ENCODE results near the gene LIMS4.
"Not testable (repeated sequence)": the region's sequence is repeated elsewhere in the genome, so short reads cannot be mapped to it uniquely, and the experiment has no call there.

The LIMS4 gene

DNA sequence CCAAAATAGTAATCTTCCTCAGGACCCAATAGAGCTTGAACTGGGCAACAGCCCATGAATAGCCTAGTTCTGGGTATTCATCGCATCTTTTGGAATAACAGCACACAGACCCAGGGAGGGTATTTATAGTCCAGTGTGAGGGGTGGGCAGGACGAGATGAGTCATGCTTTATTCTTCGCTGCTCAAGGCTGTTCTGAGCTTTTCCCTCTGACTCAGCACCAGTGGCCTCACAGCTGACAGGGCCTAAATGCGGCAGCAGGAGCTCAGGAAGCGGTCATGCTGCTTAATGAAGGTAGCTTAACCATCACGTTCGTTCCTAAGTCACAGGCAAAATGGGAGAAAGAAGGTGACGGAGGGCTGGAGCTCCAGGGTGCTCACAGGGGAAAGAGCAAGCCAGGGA, 7.3 kb downstream of the LIMS4 start:
- DNase-seq; H3K27ac ChIP-seq; in situ Hi-C loops (cut with HindIII; ENCODE audit: low pct_ligation_motif_present, low sequenced_read_pairs); H3K36me3 ChIP-seq (replicated peaks); H3K27me3 ChIP-seq (replicated peaks); H3K4me3 ChIP-seq (ENCODE audit: low read depth, low read length): not testable (repeated sequence)

- DNase-seq; H3K27me3 ChIP-seq (replicated peaks); H3K4me3 ChIP-seq (ENCODE audit: low read depth, low read length); H3K27ac ChIP-seq; in situ Hi-C loops (cut with HindIII; ENCODE audit: low pct_ligation_motif_present, low sequenced_read_pairs); H3K36me3 ChIP-seq (replicated peaks): not testable (repeated sequence)
These were observed 10.2 kb downstream of the LIMS4 start for GRCh38 chr2:110462458-110462857.

DNA sequence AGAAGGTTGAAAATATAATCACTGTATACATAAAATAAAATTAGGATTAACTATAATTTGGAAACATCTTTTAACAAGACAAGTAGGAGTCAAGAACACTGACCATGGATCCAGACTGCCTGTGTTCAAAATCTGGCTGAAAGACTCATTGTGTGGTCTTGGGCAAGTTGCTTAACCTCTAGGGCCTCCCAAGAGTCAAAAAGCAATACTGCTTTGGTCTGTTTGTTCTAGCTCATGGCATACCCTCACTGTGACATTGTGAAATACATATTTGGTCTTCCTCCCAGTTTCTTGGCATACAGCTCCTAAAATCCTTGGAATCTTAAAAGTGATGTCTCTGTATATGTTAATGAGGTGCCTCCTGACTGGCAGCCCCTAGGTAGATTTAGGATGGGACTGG, 12.3 kb downstream of the LIMS4 start:
- in situ Hi-C loops (cut with HindIII; ENCODE audit: low pct_ligation_motif_present, low sequenced_read_pairs); DNase-seq; H3K36me3 ChIP-seq (replicated peaks): not testable (repeated sequence)

GRCh38 chr2:110457214-110457590, 15.4 kb downstream of the LIMS4 start:
- H3K4me3 ChIP-seq (ENCODE audit: low read depth, low read length); H3K36me3 ChIP-seq (replicated peaks); H3K27me3 ChIP-seq (replicated peaks); in situ Hi-C loops (cut with HindIII; ENCODE audit: low pct_ligation_motif_present, low sequenced_read_pairs); H3K27ac ChIP-seq; DNase-seq: not testable (repeated sequence)

More for the DNA sequence above, 12.3 kb downstream of the LIMS4 start:
- H3K27me3 ChIP-seq (replicated peaks); H3K27ac ChIP-seq; H3K4me3 ChIP-seq (ENCODE audit: low read depth, low read length): not testable (repeated sequence)

- DNase-seq; H3K27me3 ChIP-seq (replicated peaks); H3K27ac ChIP-seq; H3K36me3 ChIP-seq (replicated peaks); in situ Hi-C loops (cut with HindIII; ENCODE audit: low pct_ligation_motif_present, low sequenced_read_pairs); H3K4me3 ChIP-seq (ENCODE audit: low read depth, low read length): not testable (repeated sequence)
These were observed 16.1 kb downstream of the LIMS4 start for GRCh38 chr2:110456291-110457213.

- in situ Hi-C loops (cut with HindIII; ENCODE audit: low pct_ligation_motif_present, low sequenced_read_pairs); DNase-seq; H3K4me3 ChIP-seq (ENCODE audit: low read depth, low read length); H3K36me3 ChIP-seq (replicated peaks); H3K27me3 ChIP-seq (replicated peaks); H3K27ac ChIP-seq: not testable (repeated sequence)
These were observed 17.4 kb downstream of the LIMS4 start for GRCh38 chr2:110455080-110455670.

DNA sequence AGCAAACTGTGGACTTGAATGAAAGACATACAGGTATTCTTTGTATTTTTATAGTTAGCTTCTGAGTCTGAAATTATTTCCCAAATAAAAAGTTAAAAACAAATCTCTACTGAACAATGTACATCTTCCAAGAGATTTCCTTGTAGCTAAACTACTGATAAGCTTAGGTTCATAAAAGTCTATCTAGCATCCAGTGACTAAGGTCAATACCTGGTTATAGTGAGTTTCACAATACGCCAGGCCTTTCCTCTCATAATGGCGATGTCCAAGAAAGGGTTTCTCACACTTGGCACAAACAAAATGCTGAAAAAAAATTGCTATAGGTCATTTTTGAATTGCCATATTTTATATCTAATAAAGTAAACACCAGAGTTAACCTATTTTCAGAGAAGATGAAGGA, 21.7 kb downstream of the LIMS4 start:
- H3K36me3 ChIP-seq (replicated peaks); in situ Hi-C loops (cut with HindIII; ENCODE audit: low pct_ligation_motif_present, low sequenced_read_pairs); H3K27me3 ChIP-seq (replicated peaks): not testable (repeated sequence)

GRCh38 chr2:110449127-110449947, 23.3 kb downstream of the LIMS4 start:
- H3K27ac ChIP-seq; DNase-seq; H3K27me3 ChIP-seq (replicated peaks); in situ Hi-C loops (cut with HindIII; ENCODE audit: low pct_ligation_motif_present, low sequenced_read_pairs); H3K4me3 ChIP-seq (ENCODE audit: low read depth, low read length); H3K36me3 ChIP-seq (replicated peaks): not testable (repeated sequence)

More for the DNA sequence above, 21.7 kb downstream of the LIMS4 start:
- DNase-seq; H3K4me3 ChIP-seq (ENCODE audit: low read depth, low read length); H3K27ac ChIP-seq: not testable (repeated sequence)

- H3K4me3 ChIP-seq (ENCODE audit: low read depth, low read length); H3K27ac ChIP-seq; in situ Hi-C loops (cut with HindIII; ENCODE audit: low pct_ligation_motif_present, low sequenced_read_pairs); DNase-seq; H3K27me3 ChIP-seq (replicated peaks); H3K36me3 ChIP-seq (replicated peaks): not testable (repeated sequence)
These were observed 26.0 kb downstream of the LIMS4 start for GRCh38 chr2:110446644-110447043.

GRCh38 chr2:110443305-110444005, 29.2 kb downstream of the LIMS4 start:
- H3K4me3 ChIP-seq (ENCODE audit: low read depth, low read length); H3K36me3 ChIP-seq (replicated peaks); H3K27ac ChIP-seq; H3K27me3 ChIP-seq (replicated peaks); in situ Hi-C loops (cut with HindIII; ENCODE audit: low pct_ligation_motif_present, low sequenced_read_pairs); DNase-seq: not testable (repeated sequence)

DNA sequence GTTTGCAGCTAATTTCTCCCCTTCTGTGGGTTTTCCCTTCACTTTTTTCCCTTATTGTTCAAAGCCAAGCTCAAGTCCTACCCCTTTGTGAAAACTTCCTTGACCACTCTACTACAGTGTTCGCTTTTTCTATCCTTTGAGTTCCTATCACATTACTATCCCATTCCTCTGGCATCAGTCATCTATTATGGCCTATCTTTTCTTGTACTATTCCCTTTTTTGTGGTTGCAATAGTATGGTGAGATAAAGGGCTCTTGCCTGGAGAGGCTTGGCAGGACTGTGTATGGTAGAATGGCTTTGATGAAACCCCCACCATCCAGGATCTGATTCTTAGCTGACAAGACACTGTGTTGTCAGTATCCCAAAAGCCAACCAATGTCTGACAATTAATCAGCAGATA, 30.7 kb downstream of the LIMS4 start:
- H3K27me3 ChIP-seq (replicated peaks); DNase-seq; H3K36me3 ChIP-seq (replicated peaks); in situ Hi-C loops (cut with HindIII; ENCODE audit: low pct_ligation_motif_present, low sequenced_read_pairs); H3K4me3 ChIP-seq (ENCODE audit: low read depth, low read length); H3K27ac ChIP-seq: not testable (repeated sequence)

DNA sequence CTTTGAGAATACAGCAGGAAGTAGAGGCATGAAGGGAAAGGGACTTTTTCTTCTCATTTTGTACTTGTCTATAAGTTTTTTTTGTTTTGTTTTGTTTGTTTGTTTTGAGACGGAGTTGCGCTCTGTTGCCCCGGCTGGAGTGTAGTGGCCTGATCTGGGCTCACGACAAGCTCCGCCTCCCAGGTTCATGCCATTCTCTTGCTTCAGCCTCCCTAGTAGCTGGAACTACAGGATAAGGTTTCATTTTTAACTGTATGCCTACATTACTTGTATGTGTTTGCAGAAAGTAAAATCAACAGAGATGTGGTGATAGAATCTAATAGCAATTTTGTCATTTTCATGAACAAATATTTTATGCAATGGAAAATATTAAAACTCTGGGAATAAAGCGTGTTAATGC, 38.1 kb downstream of the LIMS4 start:
- H3K36me3 ChIP-seq (replicated peaks); DNase-seq; H3K27me3 ChIP-seq (replicated peaks); H3K27ac ChIP-seq; H3K4me3 ChIP-seq (ENCODE audit: low read depth, low read length); in situ Hi-C loops (cut with HindIII; ENCODE audit: low pct_ligation_motif_present, low sequenced_read_pairs): not testable (repeated sequence)

DNA sequence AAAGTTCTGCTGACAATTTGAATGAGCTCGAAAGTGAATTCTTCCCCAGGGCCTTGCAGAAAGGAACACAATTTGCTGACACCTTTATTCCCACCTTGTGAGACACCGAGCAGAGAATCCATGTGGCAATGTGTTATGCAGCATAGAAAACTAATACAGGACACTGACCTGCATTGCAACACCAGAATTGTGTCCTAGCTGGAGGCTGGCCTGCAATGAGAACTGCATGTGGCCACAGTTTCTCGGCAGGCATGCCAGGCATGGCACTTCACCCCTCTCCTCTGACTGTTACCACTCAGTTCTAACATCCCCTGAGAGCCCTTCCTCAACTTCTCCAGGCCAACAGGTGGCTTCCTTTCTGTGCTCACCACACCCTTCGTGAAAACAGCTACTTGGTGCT, 46.9 kb downstream of the LIMS4 start:
- DNase-seq; H3K27me3 ChIP-seq (replicated peaks); H3K36me3 ChIP-seq (replicated peaks); H3K4me3 ChIP-seq (ENCODE audit: low read depth, low read length); H3K27ac ChIP-seq; in situ Hi-C loops (cut with HindIII; ENCODE audit: low pct_ligation_motif_present, low sequenced_read_pairs): not testable (repeated sequence)

- H3K27ac ChIP-seq; in situ Hi-C loops (cut with HindIII; ENCODE audit: low pct_ligation_motif_present, low sequenced_read_pairs); H3K36me3 ChIP-seq (replicated peaks): not testable (repeated sequence)
These were observed 48.2 kb downstream of the LIMS4 start for GRCh38 chr2:110424421-110424820.

More at GRCh38 chr2:110424421-110424820, 48.2 kb downstream of the LIMS4 start:
- not testable (repeated sequence) for DNase-seq; H3K27me3 ChIP-seq (replicated peaks); H3K4me3 ChIP-seq (ENCODE audit: low read depth, low read length)

Data from brain microvascular endothelial cell (primary cell).